Frontal cortex (tissue), 4 donors: ENCODE results near the gene CTNNA3. TPM values are rescaled to one million over a fixed set of nuclear protein-coding genes. Genes with fewer than 3 reads are reported as not detected.

ENCODE experiments used
- DNase-seq, 2 donors: peaks; one replicate each; pipeline ENCODE4 v3.0.0; 2012; ENCODE audit warnings: low spot score in 2 of 2
- FAIRE-seq: peaks from 2 replicates; lab custom pipeline; 2012; peaks lifted over from hg19 to GRCh38; lab: Jason Lieb, UNC
- total RNA-seq: library from RNA; depleted of rRNA; stranded (reverse); fragments of >200 nt; gene quantifications from one replicate; pipeline ENCODE4 v1.2.3, GENCODE V29; 2014
- donor health status: control.
- donor health status: control.
- donor health status: control.

The CTNNA3 gene
- total RNA-seq, 1 donor from 2014 or later: 2.0 TPM

GRCh38 chr10:67200913-67201564 is 495.0 kb downstream of the CTNNA3 start:
- no peak for DNase-seq
- FAIRE-seq: no peak

GRCh38 chr10:67175354-67175753 is 520.6 kb downstream of the CTNNA3 start:
- FAIRE-seq (no peak), DNase-seq (no peak)

- FAIRE-seq: no peak
- no peak for DNase-seq
Measured at GRCh38 chr10:67173787-67174186, 522.2 kb downstream of the CTNNA3 start.

GRCh38 chr10:67171970-67172369 is 524.0 kb downstream of the CTNNA3 start:
- DNase-seq: no peak
- no peak for FAIRE-seq

- no peak for DNase-seq
- FAIRE-seq: no peak
Measured at GRCh38 chr10:67156239-67156638, 539.8 kb downstream of the CTNNA3 start.

GRCh38 chr10:67151471-67151870 is 544.5 kb downstream of the CTNNA3 start:
- DNase-seq (no peak), FAIRE-seq (no peak)

GRCh38 chr10:67144530-67144929 is 551.5 kb downstream of the CTNNA3 start:
- FAIRE-seq (no peak), DNase-seq (no peak)

- no peak for DNase-seq
- FAIRE-seq: no peak
Measured at GRCh38 chr10:67141300-67141699, 554.7 kb downstream of the CTNNA3 start.

GRCh38 chr10:67140641-67141040 is 555.4 kb downstream of the CTNNA3 start:
- FAIRE-seq: no peak
- DNase-seq: no peak

- FAIRE-seq: no peak
- DNase-seq: no peak
Measured at GRCh38 chr10:67127441-67127840, 568.6 kb downstream of the CTNNA3 start.

- FAIRE-seq (no peak), DNase-seq (no peak)
Measured at GRCh38 chr10:67119651-67120050, 576.3 kb downstream of the CTNNA3 start.

GRCh38 chr10:67115972-67116371 is 580.0 kb downstream of the CTNNA3 start:
- DNase-seq (no peak), FAIRE-seq (no peak)

GRCh38 chr10:67114945-67115344 is 581.0 kb downstream of the CTNNA3 start:
- no peak for FAIRE-seq

GRCh38 chr10:67112765-67113164 is 583.2 kb downstream of the CTNNA3 start:
- FAIRE-seq (no peak), DNase-seq (no peak)

More at GRCh38 chr10:67114945-67115344, 581.0 kb downstream of the CTNNA3 start:
- no peak for DNase-seq

GRCh38 chr10:67110286-67110685 is 585.7 kb downstream of the CTNNA3 start:
- FAIRE-seq: no peak
- DNase-seq: no peak

GRCh38 chr10:67107670-67108069 is 588.3 kb downstream of the CTNNA3 start:
- FAIRE-seq (no peak), DNase-seq (no peak)

- DNase-seq (no peak), FAIRE-seq (no peak)
Measured at GRCh38 chr10:67100951-67101350, 595.0 kb downstream of the CTNNA3 start.

- DNase-seq (no peak), FAIRE-seq (no peak)
Measured at GRCh38 chr10:67098461-67098860, 597.5 kb downstream of the CTNNA3 start.

GRCh38 chr10:67095531-67095930 is 600.5 kb downstream of the CTNNA3 start:
- FAIRE-seq (no peak), DNase-seq (no peak)

GRCh38 chr10:67088036-67088435 is 608.0 kb downstream of the CTNNA3 start:
- FAIRE-seq (no peak), DNase-seq (no peak)

- DNase-seq (no peak), FAIRE-seq (no peak)
Measured at GRCh38 chr10:67087135-67087425, 608.9 kb downstream of the CTNNA3 start.

GRCh38 chr10:67086327-67087134 is 609.5 kb downstream of the CTNNA3 start:
- DNase-seq (no peak), FAIRE-seq (no peak)
